ENCODE results near the gene FBXW7. TPM values are rescaled to one million over a fixed set of nuclear protein-coding genes. Genes with fewer than 3 reads are reported as not detected.

The FBXW7 gene
- total RNA-seq, 3 donors from 2014 or later, result 38.5 to 48.6 (median 39.4) TPM

DNA sequence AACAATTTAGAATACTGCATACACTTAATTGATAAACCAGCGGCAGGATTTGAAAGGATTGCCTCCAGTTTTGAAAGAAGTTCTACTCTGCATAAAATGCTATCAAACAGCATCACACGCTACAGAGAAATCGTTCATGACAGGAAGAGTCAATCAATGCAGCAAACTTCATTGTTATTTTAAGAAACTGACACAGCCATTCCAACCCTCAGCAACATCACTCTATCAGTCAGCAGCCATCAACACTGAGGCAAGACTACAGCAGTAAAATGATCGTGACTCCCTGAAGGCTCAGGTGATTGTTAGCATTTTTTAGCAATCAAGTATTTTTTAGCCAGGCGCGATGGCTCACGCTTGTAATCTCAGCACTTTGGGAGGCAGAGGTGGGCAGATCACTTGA is 98.3 kb downstream of the FBXW7 start:
- ATAC-seq, result no peak
- TF ChIP-seq, protein P1, sequence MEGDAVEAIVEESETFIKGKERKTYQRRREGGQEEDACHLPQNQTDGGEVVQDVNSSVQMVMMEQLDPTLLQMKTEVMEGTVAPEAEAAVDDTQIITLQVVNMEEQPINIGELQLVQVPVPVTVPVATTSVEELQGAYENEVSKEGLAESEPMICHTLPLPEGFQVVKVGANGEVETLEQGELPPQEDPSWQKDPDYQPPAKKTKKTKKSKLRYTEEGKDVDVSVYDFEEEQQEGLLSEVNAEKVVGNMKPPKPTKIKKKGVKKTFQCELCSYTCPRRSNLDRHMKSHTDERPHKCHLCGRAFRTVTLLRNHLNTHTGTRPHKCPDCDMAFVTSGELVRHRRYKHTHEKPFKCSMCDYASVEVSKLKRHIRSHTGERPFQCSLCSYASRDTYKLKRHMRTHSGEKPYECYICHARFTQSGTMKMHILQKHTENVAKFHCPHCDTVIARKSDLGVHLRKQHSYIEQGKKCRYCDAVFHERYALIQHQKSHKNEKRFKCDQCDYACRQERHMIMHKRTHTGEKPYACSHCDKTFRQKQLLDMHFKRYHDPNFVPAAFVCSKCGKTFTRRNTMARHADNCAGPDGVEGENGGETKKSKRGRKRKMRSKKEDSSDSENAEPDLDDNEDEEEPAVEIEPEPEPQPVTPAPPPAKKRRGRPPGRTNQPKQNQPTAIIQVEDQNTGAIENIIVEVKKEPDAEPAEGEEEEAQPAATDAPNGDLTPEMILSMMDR (IDR thresholded peaks at IDR 0.05), result no peak
- Histone ChIP-seq H3K9me3 (no peaks in the 10 kb centered on the region), H3K4me3 (no peak overlapping the region), H3K36me3 (ENCODE audit: low read depth) (no peaks in the 10 kb centered on the region), H3K4me1 (ENCODE audit: low read depth) (no peaks in the 10 kb centered on the region)
- intact Hi-C loops (cut with DNase I, micrococcal nuclease), result no loop called here
- no peak for DNase-seq

DNA sequence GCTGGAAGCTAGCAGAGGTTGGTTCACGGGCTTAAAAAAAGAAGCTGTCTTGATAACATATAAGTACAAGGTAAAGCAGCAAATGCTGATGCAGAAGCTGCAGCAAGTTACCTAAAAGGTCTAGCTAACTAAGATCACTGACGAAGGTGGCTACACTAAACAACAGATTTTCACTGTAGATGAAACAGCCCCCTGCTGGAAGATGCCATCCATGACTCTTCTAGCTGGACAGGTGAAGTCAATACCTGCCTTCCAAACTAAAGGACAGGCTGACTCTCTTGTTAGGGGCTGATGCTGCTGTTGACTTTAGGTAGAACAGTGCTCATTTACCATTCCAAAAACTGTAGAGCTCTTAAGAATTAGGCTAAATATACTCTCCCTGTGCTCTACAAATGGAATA is 99.5 kb downstream of the FBXW7 start:
- no peak for DNase-seq
- Histone ChIP-seq H3K9me3 (no peaks in the 10 kb centered on the region), H3K4me3 (no peak overlapping the region), H3K4me1 (ENCODE audit: low read depth) (no peaks in the 10 kb centered on the region), H3K36me3 (ENCODE audit: low read depth) (no peaks in the 10 kb centered on the region)
- ATAC-seq, result no peak
- TF ChIP-seq, protein P1 (IDR thresholded peaks at IDR 0.05), result no peak
- intact Hi-C loops (cut with DNase I, micrococcal nuclease), result no loop called here

DNA sequence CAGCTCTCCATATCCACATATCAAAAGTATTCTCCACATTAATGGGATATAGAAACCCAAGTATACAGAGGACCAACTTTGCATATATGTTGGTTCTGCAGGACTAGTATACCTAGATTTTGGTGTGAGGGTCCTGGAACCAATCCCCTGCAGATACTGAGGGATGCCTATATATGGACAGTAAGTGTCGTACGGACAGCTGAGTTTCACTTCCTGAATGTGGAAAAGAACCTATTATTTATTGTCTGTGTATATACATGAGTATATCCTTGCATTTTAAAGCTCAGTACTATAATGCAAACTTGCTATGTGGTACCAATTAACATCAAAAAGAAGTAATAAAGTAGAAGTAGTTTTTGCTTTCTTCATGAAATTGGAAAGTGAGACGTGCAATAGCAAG is 101.9 kb downstream of the FBXW7 start:
- ATAC-seq, result no peak
- Histone ChIP-seq H3K4me1 (ENCODE audit: low read depth) (no peaks in the 10 kb centered on the region), H3K36me3 (ENCODE audit: low read depth) (no peaks in the 10 kb centered on the region), H3K4me3 (no peak overlapping the region), H3K9me3 (no peaks in the 10 kb centered on the region)
- TF ChIP-seq, protein P1 (IDR thresholded peaks at IDR 0.05), result no peak
- DNase-seq, result no peak
- intact Hi-C loops (cut with DNase I, micrococcal nuclease), result no loop called here

DNA sequence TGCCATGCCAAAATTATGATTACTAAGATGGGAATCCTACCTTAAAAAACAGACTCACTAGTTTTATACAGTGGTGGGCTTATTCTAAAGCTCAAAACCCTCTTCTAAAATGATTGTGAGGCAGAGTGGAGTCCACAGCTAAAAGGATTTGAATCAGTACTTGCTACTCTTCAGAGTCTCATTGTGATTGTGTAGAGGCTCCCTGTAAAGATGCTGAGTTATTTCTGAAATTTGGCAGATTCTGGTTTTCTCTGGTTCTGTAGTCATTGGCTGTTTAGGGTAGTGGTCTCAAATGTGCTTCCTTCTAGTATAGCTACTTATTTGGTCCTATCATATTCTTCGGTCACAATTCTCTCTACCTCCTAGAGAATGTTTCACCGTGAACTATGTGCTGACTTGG is 104.1 kb downstream of the FBXW7 start:
- Histone ChIP-seq H3K4me3 (no peak overlapping the region), H3K9me3 (no peaks in the 10 kb centered on the region), H3K4me1 (ENCODE audit: low read depth) (no peaks in the 10 kb centered on the region), H3K36me3 (ENCODE audit: low read depth) (no peaks in the 10 kb centered on the region)
- TF ChIP-seq, protein P1 (IDR thresholded peaks at IDR 0.05), result no peak
- no peak for ATAC-seq
- DNase-seq, result no peak
- intact Hi-C loops (cut with DNase I, micrococcal nuclease), result no loop called here

DNA sequence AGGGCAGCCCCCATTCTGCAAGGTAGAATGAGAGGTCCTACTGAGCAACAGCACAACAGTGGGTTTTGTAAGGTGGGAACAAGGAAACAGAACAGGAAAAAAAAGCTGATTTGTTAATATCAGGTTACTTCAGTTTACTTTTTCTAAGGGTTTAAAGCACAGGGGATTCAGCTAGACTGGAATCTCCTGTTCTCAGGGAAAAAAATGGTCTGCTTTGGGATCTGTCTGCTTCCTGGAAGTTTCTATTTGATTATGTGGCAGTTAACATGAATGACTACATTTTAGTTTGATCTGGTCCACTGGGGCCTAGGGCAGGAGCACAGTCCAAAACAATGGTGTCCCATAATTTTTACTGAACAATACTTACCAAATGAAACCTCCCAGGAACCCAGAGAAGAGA is 104.6 kb downstream of the FBXW7 start:
- H3K4me1 ChIP-seq (ENCODE audit: low read depth), result no peaks in the 10 kb centered on the region
- H3K4me3 ChIP-seq, result no peak overlapping the region
- TF ChIP-seq, protein P1 (IDR thresholded peaks at IDR 0.05), result no peak
- no peak for DNase-seq
- ATAC-seq, result no peak
- no peaks in the 10 kb centered on the region for H3K36me3 ChIP-seq (ENCODE audit: low read depth)
- H3K9me3 ChIP-seq, result no peaks in the 10 kb centered on the region
- intact Hi-C loops (cut with DNase I, micrococcal nuclease), result no loop called here

DNA sequence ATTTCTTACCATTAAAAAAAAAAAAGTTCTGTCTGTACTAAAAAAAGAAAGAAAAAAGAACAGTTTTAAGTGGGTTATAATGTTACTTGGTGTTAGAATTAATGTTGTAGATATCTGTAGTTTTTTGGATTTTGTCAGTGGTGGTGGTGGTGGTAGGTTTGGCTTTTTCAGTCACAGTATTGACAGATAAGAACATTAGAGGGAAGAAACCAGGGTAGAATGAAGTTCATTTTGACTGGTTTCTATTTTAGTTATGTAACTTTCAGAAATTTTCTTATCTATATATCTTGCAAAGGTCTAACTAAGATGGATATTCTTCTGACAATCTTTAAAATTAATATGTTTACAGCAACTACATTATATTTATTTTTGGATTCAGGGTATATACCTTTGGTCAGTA is 105.4 kb downstream of the FBXW7 start:
- Histone ChIP-seq H3K36me3 (ENCODE audit: low read depth) (no peaks in the 10 kb centered on the region), H3K4me1 (ENCODE audit: low read depth) (no peaks in the 10 kb centered on the region), H3K4me3 (no peak overlapping the region), H3K9me3 (no peaks in the 10 kb centered on the region)
- DNase-seq (no peak), ATAC-seq (no peak)
- intact Hi-C loops (cut with DNase I, micrococcal nuclease), result no loop called here
- TF ChIP-seq, protein P1 (IDR thresholded peaks at IDR 0.05), result no peak

Measured in mucosa of descending colon (tissue), 3 donors.